ENCODE data around the gene CRKL. TPM values are rescaled to one million over a fixed set of nuclear protein-coding genes. Genes with fewer than 3 reads are reported as not detected.
"Not testable (repeated sequence)": the region's sequence is repeated elsewhere in the genome, so short reads cannot be mapped to it uniquely, and the experiment has no call there.

The CRKL gene
- total and polyA plus RNA-seq, 2 experiments from 2014 or later = 26.7 to 42.5 TPM

GRCh38 chr22:20935780-20936539 lies 18.8 kb downstream of the CRKL start:
- H3K27ac ChIP-seq; H2AFZ ChIP-seq; H3K9ac ChIP-seq; H3K4me2 ChIP-seq (ENCODE audit: unreplicated experiment); H3K9me2 ChIP-seq (ENCODE audit: insufficient read depth); H3K36me3 ChIP-seq (ENCODE audit: low read depth); in situ Hi-C loops (cut with MboI); H3K4me3 ChIP-seq; DNase-seq; H3K27me3 ChIP-seq (replicated peaks; ENCODE audit: insufficient read depth); H3K9me3 ChIP-seq (ENCODE audit: low read depth): not testable (repeated sequence)
- H4K20me1 ChIP-seq (ENCODE audit: insufficient read depth) = peaks cover 44% of the 10 kb centered on the region
- 83 to 85% methylated on average over 11 of the region's 11 CpGs for WGBS, 2 experiments (ENCODE audit: low coverage in 1 of 2, low lambda C conversion rate in 2 of 2, missing lambda C conversion rate in 2 of 2)
- H3K79me2 ChIP-seq (ENCODE audit: insufficient read depth) = peaks cover 100% of the 10 kb centered on the region
- peaks cover 21% of the 10 kb centered on the region for H3K4me1 ChIP-seq (ENCODE audit: insufficient read depth)
- peaks cover 10% of the 10 kb centered on the region for H3F3A ChIP-seq (ENCODE audit: insufficient read depth)

GRCh38 chr22:20937031-20937793 lies 20.0 kb downstream of the CRKL start:
- Histone ChIP-seq H3F3A (ENCODE audit: insufficient read depth) (peaks cover 19% of the 10 kb centered on the region), H3K4me1 (ENCODE audit: insufficient read depth) (peaks cover 23% of the 10 kb centered on the region), H4K20me1 (ENCODE audit: insufficient read depth) (peaks cover 46% of the 10 kb centered on the region), H3K9ac (no peak overlapping the region), H3K4me3 (no peak overlapping the region), H3K4me2 (ENCODE audit: unreplicated experiment) (no peak overlapping the region), H3K79me2 (ENCODE audit: insufficient read depth) (peaks cover 100% of the 10 kb centered on the region), H2AFZ (no peak overlapping the region), H3K36me3 (ENCODE audit: low read depth) (peaks cover 7% of the 10 kb centered on the region; the same call in 1 of the 2 replicates), H3K27me3 (replicated peaks; ENCODE audit: insufficient read depth) (no peaks in the 10 kb centered on the region), H3K9me3 (ENCODE audit: low read depth) (no peaks in the 10 kb centered on the region), H3K27ac (no peak overlapping the region), H3K9me2 (ENCODE audit: insufficient read depth) (no peaks in the 10 kb centered on the region)
- WGBS, 2 experiments (ENCODE audit: low coverage in 1 of 2, low lambda C conversion rate in 2 of 2, missing lambda C conversion rate in 2 of 2) = 78 to 84% methylated on average over 11 to 12 of the region's 12 CpGs
- TF ChIP-seq EZH2 (IDR thresholded peaks at IDR 0.05; ENCODE audit: insufficient read depth, poor library complexity, severe bottlenecking) (no peak), EZH2phosphoT487 (IDR thresholded peaks at IDR 0.05; ENCODE audit: insufficient read depth, low read depth) (no peak)
- DNase-seq = no peak
- in situ Hi-C loops (cut with MboI) = no loop called here

DNA sequence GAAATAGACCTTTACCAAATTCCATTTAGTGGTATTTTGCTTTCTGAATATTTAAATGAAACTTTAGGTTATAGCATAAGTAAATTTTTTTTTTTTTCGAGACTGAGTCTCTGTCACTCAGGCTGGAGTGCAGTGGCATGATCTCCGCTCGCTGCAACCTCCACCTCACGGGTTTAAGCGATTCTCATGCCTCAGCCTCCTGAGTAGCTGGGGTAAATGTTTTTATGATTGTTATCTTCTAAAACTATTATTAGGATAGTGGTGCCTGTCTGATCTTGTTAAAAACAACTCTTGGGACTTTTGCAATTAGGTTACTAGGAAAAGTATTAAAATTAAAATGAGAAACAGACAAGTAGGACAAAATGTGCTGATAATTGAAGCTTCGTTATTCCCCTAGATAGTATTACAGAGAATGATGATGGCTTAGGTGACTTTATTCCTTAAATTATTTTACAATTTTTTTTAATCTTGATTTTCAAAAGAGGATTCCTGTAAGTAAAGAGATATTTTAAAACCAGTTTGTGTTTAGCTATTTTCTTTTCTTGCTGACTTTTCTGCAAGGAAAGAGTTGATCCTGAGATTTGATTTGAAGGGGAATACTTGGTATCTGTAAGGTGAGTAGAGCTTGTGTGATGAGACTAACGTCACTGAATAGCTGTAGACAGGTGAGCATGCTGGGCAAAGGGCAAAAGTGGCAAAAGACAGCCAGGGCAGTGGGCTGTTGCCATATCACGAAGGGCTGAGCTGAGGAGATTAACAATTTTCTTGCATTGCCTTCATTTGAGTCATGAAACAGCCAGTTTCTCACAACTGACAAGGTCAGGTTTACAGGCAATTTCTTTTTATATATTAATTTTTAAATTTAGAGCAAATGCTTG lies 20.8 kb downstream of the CRKL start:
- H3K36me3 ChIP-seq (ENCODE audit: low read depth) = peaks cover 7% of the 10 kb centered on the region; the same call in 1 of the 2 replicates
- H2AFZ ChIP-seq = no peak overlapping the region
- H3K9me3 ChIP-seq (ENCODE audit: low read depth) = no peaks in the 10 kb centered on the region
- H3K9me2 ChIP-seq (ENCODE audit: insufficient read depth) = no peaks in the 10 kb centered on the region
- H3K9ac ChIP-seq = no peak overlapping the region
- H3K79me2 ChIP-seq (ENCODE audit: insufficient read depth) = peaks cover 100% of the 10 kb centered on the region
- TF ChIP-seq EZH2phosphoT487 (IDR thresholded peaks at IDR 0.05; ENCODE audit: insufficient read depth, low read depth) (no peak), EZH2 (IDR thresholded peaks at IDR 0.05; ENCODE audit: insufficient read depth, poor library complexity, severe bottlenecking) (no peak)
- no peak overlapping the region for H3K27ac ChIP-seq
- no peaks in the 10 kb centered on the region for H3K27me3 ChIP-seq (replicated peaks; ENCODE audit: insufficient read depth)
- H3K4me1 ChIP-seq (ENCODE audit: insufficient read depth) = peaks cover 23% of the 10 kb centered on the region
- in situ Hi-C loops (cut with MboI) = no loop called here
- peaks cover 26% of the 10 kb centered on the region for H3F3A ChIP-seq (ENCODE audit: insufficient read depth)
- H4K20me1 ChIP-seq (ENCODE audit: insufficient read depth) = peaks cover 53% of the 10 kb centered on the region
- H3K4me3 ChIP-seq = no peak overlapping the region
- 78 to 80% methylated on average over 8 of the region's 8 CpGs for WGBS, 2 experiments (ENCODE audit: low coverage in 1 of 2, low lambda C conversion rate in 2 of 2, missing lambda C conversion rate in 2 of 2)
- H3K4me2 ChIP-seq (ENCODE audit: unreplicated experiment) = no peak overlapping the region
- no peak for DNase-seq

GRCh38 chr22:20939457-20940185 lies 22.4 kb downstream of the CRKL start:
- Histone ChIP-seq H3K27ac (peak overlapping the region; percentile 43), H3F3A (ENCODE audit: insufficient read depth) (peaks cover 28% of the 10 kb centered on the region), H4K20me1 (ENCODE audit: insufficient read depth) (peaks cover 61% of the 10 kb centered on the region), H3K4me1 (ENCODE audit: insufficient read depth) (peaks cover 23% of the 10 kb centered on the region), H3K79me2 (ENCODE audit: insufficient read depth) (peaks cover 100% of the 10 kb centered on the region)
- in situ Hi-C loops (cut with MboI); H3K9me2 ChIP-seq (ENCODE audit: insufficient read depth); H2AFZ ChIP-seq; H3K4me3 ChIP-seq; H3K36me3 ChIP-seq (ENCODE audit: low read depth); DNase-seq; H3K4me2 ChIP-seq (ENCODE audit: unreplicated experiment); H3K27me3 ChIP-seq (replicated peaks; ENCODE audit: insufficient read depth); H3K9ac ChIP-seq; H3K9me3 ChIP-seq (ENCODE audit: low read depth): not testable (repeated sequence)
- whole genome bisulfite sequencing, 2 experiments (ENCODE audit: low coverage in 1 of 2, low lambda C conversion rate in 2 of 2, missing lambda C conversion rate in 2 of 2) = 64 to 70% methylated on average over 14 of the region's 14 CpGs
